HG02870 (cell line): ENCODE results near the gene CAPN1.

Experiments used
- ATAC-seq: cut with Tn5 transposase; IDR thresholded peaks from one replicate; pipeline ENCODE4 v1.9.1; 2021; ENCODE audit warnings: mild to moderate bottlenecking, moderate library complexity; ENCODE audit not compliant: unreplicated experiment

Gene CAPN1

DNA sequence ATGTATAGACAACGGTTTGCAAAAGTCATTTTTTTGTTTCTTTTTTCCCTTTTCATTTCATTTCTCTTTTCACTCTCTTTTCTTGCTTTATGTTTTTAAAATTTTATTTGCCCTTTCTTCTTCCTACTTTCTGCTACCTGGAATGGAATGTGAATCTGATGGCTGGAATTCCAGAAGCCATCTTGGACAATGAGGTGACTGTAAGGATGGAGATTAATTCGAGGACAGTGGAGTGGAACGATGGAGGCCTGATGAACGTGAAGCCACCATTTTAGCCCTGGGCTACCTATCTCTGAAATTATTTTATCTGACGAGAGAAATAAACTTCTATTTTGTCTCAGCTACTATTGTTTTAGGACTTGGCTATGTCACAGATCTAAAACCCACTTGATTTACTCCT, 77.3 kb downstream of the CAPN1 start:
- ATAC-seq: no peak

GRCh38 chr11:65260302-65260701, 78.6 kb downstream of the CAPN1 start:
- no peak for ATAC-seq

DNA sequence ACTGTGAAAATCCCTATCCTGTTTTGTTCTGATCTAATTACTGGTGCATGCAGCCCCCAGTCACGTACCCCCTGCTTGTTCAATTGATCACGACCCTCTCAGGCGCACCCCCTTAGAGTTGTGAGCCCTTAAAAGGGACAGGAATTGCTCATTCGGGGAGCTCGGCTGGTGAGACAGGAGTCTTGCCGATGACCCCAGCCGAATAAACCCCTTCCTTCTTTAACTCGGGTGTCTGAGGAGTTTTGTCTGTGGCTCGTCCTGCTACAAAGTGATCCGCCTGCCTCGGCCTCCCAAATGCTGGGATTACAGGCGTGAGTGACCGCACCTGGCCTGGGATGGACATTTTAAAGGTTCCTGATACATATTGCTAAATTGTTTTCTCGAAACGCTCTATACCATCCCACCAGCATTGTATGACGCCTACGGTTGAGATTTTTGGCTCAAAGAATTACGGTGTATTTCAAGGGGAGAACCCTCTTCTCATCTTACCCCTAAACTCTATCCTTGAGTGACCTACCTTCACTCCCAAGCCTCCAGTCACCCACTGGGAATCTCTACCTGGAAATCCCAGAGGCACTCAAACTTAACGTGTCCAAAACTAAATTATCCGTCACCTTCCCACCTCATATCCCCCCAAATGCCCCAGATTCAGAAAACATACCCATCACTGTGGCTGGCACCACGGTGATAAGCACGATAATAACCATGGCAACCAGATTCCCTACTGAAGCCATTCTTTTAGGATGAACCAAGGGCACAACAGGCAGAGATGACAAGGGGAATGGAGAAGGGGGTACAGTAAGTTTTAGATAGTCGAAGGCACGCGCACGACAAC, 79.2 kb downstream of the CAPN1 start:
- ATAC-seq: no peak
